ENCODE results near the gene PITPNM1. TPM values are rescaled to one million over a fixed set of nuclear protein-coding genes. Genes with fewer than 3 reads are reported as not detected.

PITPNM1 gene
- total and polyA plus RNA-seq, 2 experiments from 2014 or later: 26.3 to 39.8 TPM

GRCh38 chr11:67534070-67534679 is 29.0 kb upstream of the PITPNM1 start:
- no peak for DNase-seq (ENCODE audit: low spot score)
- no peaks in the 10 kb centered on the region for H3K9me2 ChIP-seq (replicated peaks; ENCODE audit: insufficient read depth)
- H2AFZ ChIP-seq: no peak overlapping the region
- H3K27ac ChIP-seq: no peak overlapping the region
- H3K9me3 ChIP-seq (ENCODE audit: low read depth): peaks cover 4% of the 10 kb centered on the region
- no peaks in the 10 kb centered on the region for H3K79me2 ChIP-seq
- WGBS (ENCODE audit: low lambda C conversion rate, missing lambda C conversion rate): 29% methylated on average over 4 of the region's 4 CpGs
- H3K4me1 ChIP-seq (ENCODE audit: insufficient read depth): no peaks in the 10 kb centered on the region
- no peaks in the 10 kb centered on the region for H4K20me1 ChIP-seq (ENCODE audit: insufficient read depth, poor library complexity, severe bottlenecking)
- H3K27me3 ChIP-seq: no peaks in the 10 kb centered on the region
- TF ChIP-seq EZH2phosphoT487 (IDR thresholded peaks at IDR 0.05; ENCODE audit: low read depth, severe bottlenecking, unreplicated experiment): no peak
- no peak for TF ChIP-seq CTCF (IDR thresholded peaks at IDR 0.05; ENCODE audit: poor library complexity)
- TF ChIP-seq EZH2 (IDR thresholded peaks at IDR 0.05; ENCODE audit: borderline replicate concordance): no peak
- H3K4me3 ChIP-seq: no peak overlapping the region
- H3K36me3 ChIP-seq (replicated peaks; ENCODE audit: insufficient read depth, low read depth): no peaks in the 10 kb centered on the region
- no peak overlapping the region for H3K4me2 ChIP-seq

- Histone ChIP-seq H3K27me3 (no peaks in the 10 kb centered on the region), H3K4me1 (ENCODE audit: insufficient read depth) (no peaks in the 10 kb centered on the region), H3K9me2 (replicated peaks; ENCODE audit: insufficient read depth) (no peaks in the 10 kb centered on the region), H3K27ac (no peak overlapping the region), H3K9me3 (ENCODE audit: low read depth) (peaks cover 4% of the 10 kb centered on the region), H3K36me3 (replicated peaks; ENCODE audit: insufficient read depth, low read depth) (no peaks in the 10 kb centered on the region), H3K4me3 (no peak overlapping the region), H2AFZ (no peak overlapping the region), H4K20me1 (ENCODE audit: insufficient read depth, poor library complexity, severe bottlenecking) (no peaks in the 10 kb centered on the region), H3K4me2 (no peak overlapping the region), H3K79me2 (no peaks in the 10 kb centered on the region)
- TF ChIP-seq CTCF (IDR thresholded peaks at IDR 0.05; ENCODE audit: poor library complexity) (no peak), EZH2 (IDR thresholded peaks at IDR 0.05; ENCODE audit: borderline replicate concordance) (no peak), EZH2phosphoT487 (IDR thresholded peaks at IDR 0.05; ENCODE audit: low read depth, severe bottlenecking, unreplicated experiment) (no peak)
- no peak for DNase-seq (ENCODE audit: low spot score)
- 80% methylated on average over 2 of the region's 2 CpGs for WGBS (ENCODE audit: low lambda C conversion rate, missing lambda C conversion rate)
Measured at GRCh38 chr11:67532889-67533288, 27.7 kb upstream of the PITPNM1 start.

GRCh38 chr11:67530282-67530592 is 25.1 kb upstream of the PITPNM1 start:
- no peak overlapping the region for H3K4me3 ChIP-seq
- no peak for DNase-seq (ENCODE audit: low spot score)
- 94% methylated on average over 5 of the region's 5 CpGs for WGBS (ENCODE audit: low lambda C conversion rate, missing lambda C conversion rate)

More at GRCh38 chr11:67530282-67530592, 25.1 kb upstream of the PITPNM1 start:
- no peak overlapping the region for H2AFZ ChIP-seq
- H3K79me2 ChIP-seq: no peaks in the 10 kb centered on the region
- peaks cover 4% of the 10 kb centered on the region for H3K9me3 ChIP-seq (ENCODE audit: low read depth)
- TF ChIP-seq CTCF (IDR thresholded peaks at IDR 0.05; ENCODE audit: poor library complexity): no peak
- no peak for TF ChIP-seq EZH2phosphoT487 (IDR thresholded peaks at IDR 0.05; ENCODE audit: low read depth, severe bottlenecking, unreplicated experiment)
- no peak for TF ChIP-seq EZH2 (IDR thresholded peaks at IDR 0.05; ENCODE audit: borderline replicate concordance)
- no peaks in the 10 kb centered on the region for H3K4me1 ChIP-seq (ENCODE audit: insufficient read depth)
- no peaks in the 10 kb centered on the region for H4K20me1 ChIP-seq (ENCODE audit: insufficient read depth, poor library complexity, severe bottlenecking)
- H3K36me3 ChIP-seq (replicated peaks; ENCODE audit: insufficient read depth, low read depth): no peaks in the 10 kb centered on the region
- no peaks in the 10 kb centered on the region for H3K9me2 ChIP-seq (replicated peaks; ENCODE audit: insufficient read depth)
- H3K27me3 ChIP-seq: no peaks in the 10 kb centered on the region
- no peak overlapping the region for H3K4me2 ChIP-seq
- no peak overlapping the region for H3K27ac ChIP-seq

Data from hepatocyte (in vitro differentiated cells).